ENCODE measurements around the gene BAIAP2.

The BAIAP2 gene

GRCh38 chr17:81046770-81047359, 11.9 kb downstream of the BAIAP2 start:
- no peak for TF ChIP-seq CTCF (IDR thresholded peaks at IDR 0.05; ENCODE audit: low read depth, low read length)
- H3K4me3 ChIP-seq (replicated peaks in 1 of 2; ENCODE audit: low read depth in 2 of 2, low read length in 2 of 2), result no peak overlapping the region
- DNase-seq (ENCODE audit: low read depth in 2 of 2), result no peak

GRCh38 chr17:81048827-81049371, 13.9 kb downstream of the BAIAP2 start:
- TF ChIP-seq CTCF (IDR thresholded peaks at IDR 0.05; ENCODE audit: low read depth, low read length), result no peak
- DNase-seq (ENCODE audit: low read depth in 2 of 2), result no peak
- no peak overlapping the region for H3K4me3 ChIP-seq (replicated peaks in 1 of 2; ENCODE audit: low read depth in 2 of 2, low read length in 2 of 2)

- no peak for TF ChIP-seq CTCF (IDR thresholded peaks at IDR 0.05; ENCODE audit: low read depth, low read length)
- H3K4me3 ChIP-seq (replicated peaks in 1 of 2; ENCODE audit: low read depth in 2 of 2, low read length in 2 of 2), result no peak overlapping the region
- no peak for DNase-seq (ENCODE audit: low read depth in 2 of 2)
Observed at GRCh38 chr17:81049372-81049911, 14.5 kb downstream of the BAIAP2 start.

GRCh38 chr17:81049973-81050551, 15.1 kb downstream of the BAIAP2 start:
- no peak for TF ChIP-seq CTCF (IDR thresholded peaks at IDR 0.05; ENCODE audit: low read depth, low read length)
- DNase-seq (ENCODE audit: low read depth in 2 of 2), result no peak
- no peak overlapping the region for H3K4me3 ChIP-seq (replicated peaks in 1 of 2; ENCODE audit: low read depth in 2 of 2, low read length in 2 of 2)

- H3K4me3 ChIP-seq (replicated peaks in 1 of 2; ENCODE audit: low read depth in 2 of 2, low read length in 2 of 2), result no peak overlapping the region
- DNase-seq (ENCODE audit: low read depth in 2 of 2), result no peak
- TF ChIP-seq CTCF (IDR thresholded peaks at IDR 0.05; ENCODE audit: low read depth, low read length), result no peak
Observed at GRCh38 chr17:81050645-81051625, 16.0 kb downstream of the BAIAP2 start.

- no peak overlapping the region for H3K4me3 ChIP-seq (replicated peaks in 1 of 2; ENCODE audit: low read depth in 2 of 2, low read length in 2 of 2)
- DNase-seq (ENCODE audit: low read depth in 2 of 2), result no peak
- TF ChIP-seq CTCF (IDR thresholded peaks at IDR 0.05; ENCODE audit: low read depth, low read length), result no peak
Observed at GRCh38 chr17:81052199-81052997, 17.4 kb downstream of the BAIAP2 start.
